ENCODE measurements around the gene RPP40.

- TF ChIP-seq ZNF274 (IDR thresholded peaks at IDR 0.05; ENCODE audit: borderline replicate concordance, extremely low read depth, low read length) (no peak), CTCF (IDR thresholded peaks at IDR 0.05; ENCODE audit: control extremely low read depth in 1 of 3, insufficient read depth in 1 of 3, low read depth in 1 of 3, low read length in 3 of 3) (no peak), EP300 (IDR thresholded peaks at IDR 0.05; ENCODE audit: borderline replicate concordance in 1 of 2, low read depth in 2 of 2, low read length in 2 of 2) (no peak), POU5F1 (IDR thresholded peaks at IDR 0.05; ENCODE audit: low read depth, low read length) (no peak), SRF (IDR thresholded peaks at IDR 0.05; ENCODE audit: low read depth, low read length) (no peak), EZH2 (IDR thresholded peaks at IDR 0.05; ENCODE audit: low read depth, low read length, severe bottlenecking) (no peak), SIRT6 (IDR thresholded peaks at IDR 0.05; ENCODE audit: low read length) (no peak), SP4 (IDR thresholded peaks at IDR 0.05; ENCODE audit: low read length) (no peak), JUN (IDR thresholded peaks at IDR 0.05; ENCODE audit: low read depth, low read length) (no peak), SP1 (IDR thresholded peaks at IDR 0.05; ENCODE audit: low read depth, low read length) (no peak), POLR2AphosphoS5 (IDR thresholded peaks at IDR 0.05; ENCODE audit: low read depth, low read length) (no peak), POLR2A (IDR thresholded peaks at IDR 0.05; ENCODE audit: control extremely low read depth in 1 of 2, low read depth in 2 of 2, low read length in 2 of 2) (no peak)
Measured at GRCh38 chr6:5006222-5006621, 2.4 kb upstream of the RPP40 start.
